H1 (cell line): ENCODE data around the gene ATP5PB. TPM values are rescaled to one million over a fixed set of nuclear protein-coding genes. Genes with fewer than 3 reads are reported as not detected.

ENCODE experiments used
- CTCF ChIA-PET: fragments of 300-600 bp; sonication (Branson Sonifier 250); formaldehyde crosslinking; loops from one replicate; lab custom pipeline; 2021; ENCODE audit not compliant: partially characterized antibody; lab: Charles Lee
- POLR2A ChIA-PET: fragments of 300-600 bp; sonication (Branson Sonifier 250); formaldehyde crosslinking; loops from one replicate; lab custom pipeline; 2021; ENCODE audit warnings: inconsistent platforms; ENCODE audit not compliant: partially characterized antibody; lab: Charles Lee
- DNase-seq, 2 experiments: peaks; one replicate each; pipeline versions ENCODE4 v3.0.0 to v3.0.0-alpha.2; 2010 to 2022; ENCODE audit warnings: low spot score in 2 of 2, low read depth in 1 of 2, mixed read lengths in 1 of 2
- FAIRE-seq: peaks from 2 replicates; lab custom pipeline; 2011; peaks lifted over from hg19 to GRCh38; lab: Jason Lieb, UNC
- H2AFZ ChIP-seq: 2 replicates; pipeline ENCODE4 v1.8.1; 2012; ENCODE audit warnings: low read length, inconsistent platforms
- H2AK5ac ChIP-seq: 2 replicates; pipeline ENCODE4 v1.6.1; 2013; ENCODE audit warnings: low read depth, low read length
- H2BK120ac ChIP-seq: replicated peaks from 2 replicates; pipeline ENCODE3; 2013; ENCODE audit warnings: low read depth, low read length, inconsistent platforms
- H2BK12ac ChIP-seq: 2 replicates; pipeline ENCODE4 v1.6.1; 2013; ENCODE audit warnings: low read depth, low read length
- H2BK15ac ChIP-seq: 2 replicates; pipeline ENCODE4 v1.6.1; 2013; ENCODE audit warnings: low read length
- H2BK20ac ChIP-seq: 2 replicates; pipeline ENCODE4 v1.6.1; 2013; ENCODE audit warnings: low read length
- H2BK5ac ChIP-seq: 2 replicates; pipeline ENCODE4 v1.6.1; 2013; ENCODE audit warnings: low read depth, low read length
- H3K14ac ChIP-seq: 2 replicates; pipeline ENCODE4 v1.6.1; 2013; ENCODE audit warnings: inconsistent platforms; ENCODE audit not compliant: insufficient read length
- H3K18ac ChIP-seq: 2 replicates; pipeline ENCODE4 v1.6.1; 2013; ENCODE audit warnings: low read length; ENCODE audit errors: extremely low read depth
- H3K23ac ChIP-seq: 2 replicates; pipeline ENCODE4 v1.6.1; 2013; ENCODE audit warnings: inconsistent platforms; ENCODE audit not compliant: insufficient read length
- H3K23me2 ChIP-seq: 2 replicates; pipeline ENCODE4 v1.6.1; 2013; ENCODE audit warnings: low read depth, low read length
- H3K27ac ChIP-seq: 2 replicates; pipeline ENCODE4 v1.6.1; 2011; ENCODE audit warnings: low read depth, low read length, inconsistent platforms
- H3K27me3 ChIP-seq, 4 experiments: replicated peaks in 1 of 4; 1 replicate in 1 of 4; 2 replicates in 3 of 4; pipeline versions ENCODE4 v1.6.1 to v1.8.1; 2011 to 2013; ENCODE audit warnings: low read length in 3 of 4, mild to moderate bottlenecking in 3 of 4, inconsistent platforms in 2 of 4, mixed read lengths in 2 of 4, moderate library complexity in 1 of 4; ENCODE audit not compliant: control insufficient read depth in 3 of 4, insufficient read depth in 3 of 4; ENCODE audit errors: extremely low read depth in 1 of 4
- H3K36me3 ChIP-seq, 4 experiments: 2 replicates each; pipeline versions ENCODE4 v1.6.1 to v1.8.1; 2011 to 2013; ENCODE audit warnings: mild to moderate bottlenecking in 4 of 4, low read length in 3 of 4, moderate library complexity in 2 of 4, control low read depth in 1 of 4, inconsistent platforms in 1 of 4; ENCODE audit not compliant: insufficient read depth in 4 of 4, control insufficient read depth in 2 of 4
- H3K4ac ChIP-seq: replicated peaks from 2 replicates; pipeline ENCODE3; 2013; ENCODE audit warnings: low read length, low read depth, mixed read lengths, inconsistent platforms; ENCODE audit not compliant: insufficient read length
- H3K4me1 ChIP-seq, 4 experiments: replicated peaks in 1 of 4; 1 replicate in 1 of 4; 2 replicates in 3 of 4; pipeline versions ENCODE4 v1.6.1 to v1.8.1; 2011 to 2013; ENCODE audit warnings: low read length in 3 of 4, inconsistent platforms in 2 of 4, mixed read lengths in 1 of 4; ENCODE audit not compliant: insufficient read depth in 4 of 4, control insufficient read depth in 3 of 4
- H3K4me2 ChIP-seq, 2 experiments: 2 replicates each; pipeline versions ENCODE4 v1.6.1 to v1.8.1; 2011 to 2013; ENCODE audit warnings: low read depth in 2 of 2, low read length in 2 of 2, control low read depth in 1 of 2, inconsistent platforms in 1 of 2, mild to moderate bottlenecking in 1 of 2; ENCODE audit not compliant: insufficient read depth in 1 of 2
- H3K4me3 ChIP-seq, 4 experiments: fragments of 200-600, 300-600 bp in 1 of 4; sonication (generic), shearing (Covaris generic), sonication (Bioruptor Twin) in 1 of 4; 2 replicates each; pipeline versions ENCODE4 v1.5.1 to v1.8.1; 2011 to 2016; ENCODE audit warnings: low read length in 4 of 4, low read depth in 3 of 4, control low read depth in 2 of 4, inconsistent platforms in 2 of 4, mild to moderate bottlenecking in 2 of 4, mixed read lengths in 1 of 4, moderate library complexity in 1 of 4; ENCODE audit not compliant: insufficient read depth in 2 of 4; ENCODE audit errors: extremely low read depth in 1 of 4
- H3K56ac ChIP-seq: replicated peaks from 2 replicates; pipeline ENCODE3; 2013; ENCODE audit warnings: low read depth, mild to moderate bottlenecking, mixed read lengths, low read length, inconsistent platforms; ENCODE audit not compliant: insufficient read length
- H3K79me1 ChIP-seq: 2 replicates; pipeline ENCODE4 v1.6.1; 2013; ENCODE audit warnings: low read depth, low read length, control low read depth
- H3K79me2 ChIP-seq, 2 experiments: 2 replicates each; pipeline versions ENCODE4 v1.6.1 to v1.8.1; 2012 to 2013; ENCODE audit warnings: low read length in 2 of 2, mild to moderate bottlenecking in 2 of 2, inconsistent platforms in 1 of 2; ENCODE audit not compliant: insufficient read depth in 2 of 2, control insufficient read depth in 1 of 2
- H3K9ac ChIP-seq, 4 experiments: replicated peaks in 1 of 4; 1 replicate in 1 of 4; 2 replicates in 3 of 4; pipeline versions ENCODE4 v1.6.1 to v1.8.1; 2011 to 2013; ENCODE audit warnings: low read depth in 3 of 4, low read length in 3 of 4, control low read depth in 2 of 4, mild to moderate bottlenecking in 2 of 4, moderate library complexity in 2 of 4, inconsistent platforms in 1 of 4; ENCODE audit errors: extremely low read depth in 1 of 4
- H3K9me3 ChIP-seq, 2 experiments: 2 replicates each; pipeline versions ENCODE4 v1.6.1 to v1.8.1; 2012 to 2013; ENCODE audit warnings: mild to moderate bottlenecking in 2 of 2, moderate library complexity in 2 of 2, control low read depth in 1 of 2, inconsistent platforms in 1 of 2, low read depth in 1 of 2, low read length in 1 of 2, mixed read lengths in 1 of 2; ENCODE audit not compliant: insufficient read depth in 2 of 2
- H4K20me1 ChIP-seq, 2 experiments: replicated peaks in 1 of 2; 2 replicates each; pipeline versions ENCODE3 to v1.8.1; 2011 to 2013; ENCODE audit warnings: inconsistent platforms in 2 of 2, low read length in 2 of 2, mild to moderate bottlenecking in 1 of 2; ENCODE audit not compliant: insufficient read depth in 2 of 2, control insufficient read depth in 1 of 2
- H4K5ac ChIP-seq: 2 replicates; pipeline ENCODE4 v1.6.1; 2013; ENCODE audit warnings: low read length, low read depth, mixed read lengths, inconsistent platforms; ENCODE audit not compliant: insufficient read length
- H4K8ac ChIP-seq: 2 replicates; pipeline ENCODE4 v1.8.0; 2013; ENCODE audit warnings: mild to moderate bottlenecking, moderate library complexity, low read length, inconsistent platforms; ENCODE audit not compliant: insufficient read depth; ENCODE audit errors: extremely low read depth
- H4K91ac ChIP-seq: replicated peaks from 2 replicates; pipeline ENCODE3; 2013; ENCODE audit warnings: low read length, mixed read lengths, inconsistent platforms; ENCODE audit not compliant: insufficient read length
- BACH1 ChIP-seq: IDR thresholded peaks from 2 replicates; pipeline ENCODE4 v1.6.1; 2012; ENCODE audit warnings: low read length, improper control_type of control experiment
- BRCA1 ChIP-seq: IDR thresholded peaks from 2 replicates; pipeline ENCODE4 v1.6.1; 2012; ENCODE audit warnings: low read depth, low read length, improper control_type of control experiment
- CBX5 ChIP-seq: fragments of 300-800, 300-1000 bp; sonication (generic); IDR thresholded peaks from 2 replicates; pipeline ENCODE4 v1.7.1; 2016; ENCODE audit warnings: antibody characterized with exemption, low read length, low read depth
- CEBPB ChIP-seq: IDR thresholded peaks from 2 replicates; pipeline ENCODE4 v1.6.1; 2012; ENCODE audit warnings: low read depth, low read length
- CTBP2 ChIP-seq: IDR thresholded peaks from 2 replicates; pipeline ENCODE4 v1.7.0; 2011; ENCODE audit warnings: borderline replicate concordance, mild to moderate bottlenecking, moderate library complexity, mixed read lengths, low read length; ENCODE audit not compliant: insufficient read depth, insufficient read length
- HDAC2 ChIP-seq, 2 experiments: fragments of 300-600 bp in 1 of 2; sonication (generic) in 1 of 2; IDR thresholded peaks; 2 replicates each; pipeline ENCODE4 v1.6.1; 2011 to 2012; ENCODE audit warnings: low read depth in 2 of 2, low read length in 2 of 2, mild to moderate bottlenecking in 2 of 2, moderate library complexity in 2 of 2, borderline replicate concordance in 1 of 2, inconsistent platforms in 1 of 2
- HDAC6 ChIP-seq: IDR thresholded peaks from one replicate; pipeline ENCODE4 v1.7.1; 2012; ENCODE audit warnings: low read depth, mild to moderate bottlenecking, inconsistent platforms, low read length, moderate library complexity
- JUN ChIP-seq: IDR thresholded peaks from 2 replicates; pipeline ENCODE4 v1.6.1; 2011; ENCODE audit warnings: low read depth, mild to moderate bottlenecking, improper control_type of control experiment, low read length
- NRF1 ChIP-seq: IDR thresholded peaks from 2 replicates; pipeline ENCODE4 v1.6.1; 2011; ENCODE audit warnings: mild to moderate bottlenecking, low read depth, low read length, improper control_type of control experiment
- PHF8 ChIP-seq: fragments of 200-600 bp; sonication (generic); conservative IDR thresholded peaks from 2 replicates; pipeline ENCODE4 v1.7.1; 2012; ENCODE audit warnings: low read depth, mild to moderate bottlenecking, inconsistent platforms, low read length, moderate library complexity
- RNF2 ChIP-seq: fragments of 200-900, 300-1000 bp; sonication (generic); IDR thresholded peaks from 2 replicates; pipeline ENCODE4 v1.7.1; 2016; ENCODE audit warnings: borderline replicate concordance, low read depth, mild to moderate bottlenecking, antibody characterized with exemption, low read length; ENCODE audit not compliant: poor library complexity, severe bottlenecking; ENCODE audit errors: missing control alignments
- SP2 ChIP-seq: IDR thresholded peaks from 2 replicates; pipeline ENCODE4 v1.6.1; 2012; ENCODE audit warnings: mild to moderate bottlenecking, low read length, inconsistent platforms
- TAF7 ChIP-seq: optimal IDR thresholded peaks from 2 replicates; pipeline ENCODE3; 2011; ENCODE audit warnings: low read depth, mild to moderate bottlenecking, inconsistent platforms, low read length, moderate library complexity, borderline replicate concordance
- TBP ChIP-seq: IDR thresholded peaks from 2 replicates; pipeline ENCODE4 v1.6.1; 2011; ENCODE audit warnings: low read depth, low read length, improper control_type of control experiment
- TEAD4 ChIP-seq: IDR thresholded peaks from 2 replicates; pipeline ENCODE4 v1.6.1; 2012; ENCODE audit warnings: low read depth, low read length, inconsistent platforms, mixed read lengths
- WGBS, 2 experiments: shearing (Covaris generic) in 1 of 2; methylation state at CpG; one replicate each; pipeline versions ENCODE4 v1.1.6 to v1.1.7; 2013 to 2015; ENCODE audit warnings: low lambda C conversion rate in 2 of 2, mixed read lengths in 2 of 2, inconsistent platforms in 1 of 2, low coverage in 1 of 2, missing lambda C conversion rate in 1 of 2; ENCODE audit not compliant: insufficient replicate concordance in 2 of 2, insufficient coverage in 1 of 2, insufficient read length in 1 of 2; ENCODE audit errors: extremely low coverage in 1 of 2, missing lambda C conversion rate in 1 of 2; 5-methylcytosine and 5-hydroxymethylcytosine counted together
- polyA plus RNA-seq, 7 experiments: library from polyadenylated mRNA; depleted of rRNA in 3 of 7; stranded (reverse) in 5 of 7; unstranded in 2 of 7; fragments of >200 nt in 5 of 7; fragments of 200-250 nt in 2 of 7; gene quantifications; 1 replicate in 5 of 7; 2 replicates in 1 of 7; 4 replicates in 1 of 7; pipeline versions ENCODE4 v1.2.1 to v1.2.3, GENCODE V29; 2011 to 2013; ENCODE audit warnings: missing spikeins in 2 of 7, mixed read lengths in 2 of 7
- total RNA-seq: library from RNA; stranded (reverse); fragmentation: NEBNext Ultra II Directional; extraction: Animal tissue kit (Norgen Biotek cat#: 25700); gene quantifications from 2 replicates; pipeline ENCODE4 v1.2.1, GENCODE V29; 2021

ATP5PB gene
- total and polyA plus RNA-seq, 2 of the 8 experiments (the other 6 are each of a cell fraction or from before 2014, with no cell fraction given), result 232 to 262 TPM

DNA sequence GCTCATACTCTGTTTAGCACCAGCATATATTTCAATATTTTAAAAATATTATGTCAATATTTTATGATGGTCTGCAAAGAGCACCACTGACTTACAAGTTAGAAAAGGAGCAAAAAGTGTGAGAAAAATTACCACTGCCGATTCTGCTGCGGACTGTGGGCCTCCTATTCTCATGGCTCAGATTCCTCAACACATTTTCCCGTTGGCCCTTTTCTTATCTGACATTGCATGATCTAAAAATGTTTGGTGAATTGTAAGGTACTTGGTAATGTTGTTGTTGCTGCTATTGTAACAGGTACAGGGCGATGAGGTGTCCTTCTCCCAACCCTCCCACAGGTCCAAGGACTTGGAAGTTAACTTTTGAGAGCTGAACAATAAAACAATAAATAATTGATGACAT, 25.3 kb downstream of the ATP5PB start:
- Histone ChIP-seq H3K4ac (no peak overlapping the region), H2BK15ac (no peak overlapping the region), H2AFZ (no peak overlapping the region), H3K56ac (no peak overlapping the region), H3K14ac (no peak overlapping the region), H2BK5ac (no peak overlapping the region), H2AK5ac (no peak overlapping the region), H4K8ac (no peak overlapping the region), H3K79me2 (no peaks in the 10 kb centered on the region), H4K91ac (no peak overlapping the region), H3K9ac (no peak overlapping the region), H2BK20ac (no peak overlapping the region), H4K20me1 (no peaks in the 10 kb centered on the region), H3K23ac (no peak overlapping the region), H3K4me2 (no peak overlapping the region), H3K23me2 (no peaks in the 10 kb centered on the region), H2BK12ac (no peak overlapping the region), H3K4me3 (no peak overlapping the region), H3K36me3 (no peaks in the 10 kb centered on the region; a peak in 1 of 8 replicates), H3K4me1 (no peaks in the 10 kb centered on the region), H3K18ac (no peak overlapping the region), H3K27me3 (no peaks in the 10 kb centered on the region), H4K5ac (no peak overlapping the region), H3K9me3 (no peaks in the 10 kb centered on the region), H2BK120ac (no peak overlapping the region), H3K79me1 (no peaks in the 10 kb centered on the region), H3K27ac (no peak overlapping the region)
- ChIA-PET CTCF (no interaction called here), POLR2A (interaction anchor here (1.7 kb wide), 1 partner anchor 23 kb away, joined by 4 read pairs; no protein-coding TSS in a partner anchor)
- DNase-seq (no peak), FAIRE-seq (no peak)
- WGBS, 2 experiments, result 87% methylated on average over 4 of the region's 4 CpGs; no CpG with 5 or more reads in 1 of the 2 experiments
- TF ChIP-seq CEBPB (no peak), TAF7 (no peak), TEAD4 (no peak), BACH1 (no peak), BRCA1 (no peak), TBP (no peak), CBX5 (no peak), RNF2 (no peak), PHF8 (no peak), JUN (no peak), HDAC6 (no peak), SP2 (no peak), CTBP2 (no peak), NRF1 (no peak), HDAC2 (IDR thresholded peaks at IDR 0.05; ENCODE audit: borderline replicate concordance in 1 of 2, low read depth in 2 of 2, low read length in 2 of 2) (no peak)
